A549 (cell line): ENCODE data around the gene LCN12. TPM values are rescaled to one million over a fixed set of nuclear protein-coding genes. Genes with fewer than 3 reads are reported as not detected.

ENCODE experiments used
- ATAC-seq, 2 experiments: fragments of 200-7000 bp in 1 of 2; fragments of >200 bp in 1 of 2; cut with Nextera tagmentation in 1 of 2; cut with Tn5 transposase in 1 of 2; 3 replicates each; pipeline versions ENCODE4 v1.8.0 to v1.9.1; 2018 to 2020; ENCODE audit warnings: mild to moderate bottlenecking in 1 of 2, moderate library complexity in 1 of 2
- CTCF ChIA-PET: fragments of 300-600 bp; sonication (Branson Sonifier 250); formaldehyde crosslinking; extraction: SDS; loops from one replicate; lab custom pipeline; 2021; ENCODE audit warnings: antibody characterized with exemption, inconsistent platforms; lab: Yijun Ruan, JAX
- POLR2A ChIA-PET: fragments of 350-600 bp; formaldehyde crosslinking; extraction: SDS; loops from one replicate; lab custom pipeline; 2021; ENCODE audit warnings: antibody characterized with exemption, inconsistent platforms; lab: Yijun Ruan, JAX
- DNase-seq, 2 experiments: peaks; one replicate each; pipeline versions ENCODE4 v3.0.0 to v3.0.0-alpha.2; 2011 to 2016; ENCODE audit warnings: low read depth in 1 of 2, low spot score in 1 of 2
- FAIRE-seq: peaks from 2 replicates; lab custom pipeline; 2011; peaks lifted over from hg19 to GRCh38; lab: Jason Lieb, UNC
- H3K27ac ChIP-seq, 2 experiments: fragments of >200 bp; sonication (Bioruptor Twin); formaldehyde crosslinking; 3 replicates each; pipeline ENCODE4 v1.5.1; 2016 to 2017
- H3K4me1 ChIP-seq: fragments of >200 bp; sonication (Bioruptor Twin); formaldehyde crosslinking; 3 replicates; pipeline ENCODE4 v1.6.1; 2016
- H3K4me2 ChIP-seq: fragments of >200 bp; sonication (Bioruptor Twin); formaldehyde crosslinking; 3 replicates; pipeline ENCODE4 v1.6.1; 2016
- H3K4me3 ChIP-seq: fragments of >200 bp; sonication (Bioruptor Twin); formaldehyde crosslinking; 3 replicates; pipeline ENCODE4 v1.5.1; 2016
- H3K9me3 ChIP-seq: fragments of >200 bp; sonication (Bioruptor Twin); formaldehyde crosslinking; 3 replicates; pipeline ENCODE4 v1.6.1; 2016
- ATOH8 ChIP-seq: fragments of 250-450 bp; sonication (Bioruptor Pico); IDR thresholded peaks from 2 replicates; pipeline ENCODE4 v1.5.0; 2020; ENCODE audit warnings: low read depth, mild to moderate bottlenecking, moderate library complexity
- CBX2 ChIP-seq: fragments of 200-600 bp; sonication (generic); IDR thresholded peaks from 2 replicates; pipeline ENCODE4 v1.6.1; 2016; ENCODE audit warnings: low read depth, mild to moderate bottlenecking, borderline replicate concordance
- CBX8 ChIP-seq: fragments of 200-600 bp; sonication (generic); IDR thresholded peaks from 2 replicates; pipeline ENCODE4 v1.6.1; 2016
- CEBPB ChIP-seq, 2 experiments: fragments of >200 bp in 1 of 2; sonication (Bioruptor Twin) in 1 of 2; formaldehyde crosslinking in 1 of 2; IDR thresholded peaks; 2 replicates each; pipeline ENCODE4 v1.6.1; 2012 to 2016
- ELK1 ChIP-seq: fragments of 150-350 bp; IDR thresholded peaks from 2 replicates; pipeline ENCODE4 v1.6.1; 2014; ENCODE audit warnings: low read depth, mild to moderate bottlenecking, low read length
- EP300 ChIP-seq, 2 experiments: fragments of >200 bp; sonication (Bioruptor Twin); formaldehyde crosslinking; IDR thresholded peaks; 2 replicates in 1 of 2; 3 replicates in 1 of 2; pipeline ENCODE4 v1.6.1; 2016 to 2017
- FOXS1 ChIP-seq: fragments of 250-450 bp; sonication (Bioruptor Pico); IDR thresholded peaks from 2 replicates; pipeline ENCODE4 v1.5.0; 2020; ENCODE audit warnings: mild to moderate bottlenecking, moderate library complexity
- HEYL ChIP-seq: fragments of 250-450 bp; sonication (Bioruptor Pico); IDR thresholded peaks from 2 replicates; pipeline ENCODE4 v1.8.0; 2021; ENCODE audit warnings: mild to moderate bottlenecking, moderate library complexity
- HMGXB4 ChIP-seq: fragments of 250-450 bp; sonication (Bioruptor Pico); IDR thresholded peaks from 2 replicates; pipeline ENCODE4 v1.5.0; 2021; ENCODE audit warnings: mild to moderate bottlenecking, moderate library complexity, borderline replicate concordance
- HOXB13 ChIP-seq: fragments of 250-450 bp; sonication (Bioruptor Pico); IDR thresholded peaks from 2 replicates; pipeline ENCODE4 v1.5.0; 2020; ENCODE audit warnings: low read depth, mild to moderate bottlenecking, moderate library complexity
- HOXB5 ChIP-seq: fragments of 250-450 bp; sonication (Bioruptor Pico); IDR thresholded peaks from 2 replicates; pipeline ENCODE4 v1.5.0; 2020; ENCODE audit warnings: mild to moderate bottlenecking, moderate library complexity
- JUNB ChIP-seq: fragments of >200 bp; sonication (Bioruptor Twin); formaldehyde crosslinking; IDR thresholded peaks from 2 replicates; pipeline ENCODE4 v1.6.1; 2016
- KDM1A ChIP-seq: fragments of 200-600 bp; sonication (generic); IDR thresholded peaks from 2 replicates; pipeline ENCODE4 v1.6.1; 2016; ENCODE audit warnings: low read depth, mild to moderate bottlenecking
- KDM5A ChIP-seq: fragments of 200-600 bp; sonication (generic); IDR thresholded peaks from 2 replicates; pipeline ENCODE4 v1.6.1; 2016; ENCODE audit warnings: antibody characterized with exemption, mild to moderate bottlenecking
- MAFK ChIP-seq: fragments of 450-650 bp; IDR thresholded peaks from 2 replicates; pipeline ENCODE4 v1.6.1; 2014; ENCODE audit not compliant: partially characterized antibody
- MAX ChIP-seq: IDR thresholded peaks from 2 replicates; pipeline ENCODE4 v1.6.1; 2012
- MAZ ChIP-seq: fragments of 150-350 bp; IDR thresholded peaks from 2 replicates; pipeline ENCODE4 v1.6.1; 2014; ENCODE audit warnings: antibody characterized with exemption, low read depth, low read length, borderline replicate concordance
- NPAS2 ChIP-seq: fragments of 250-450 bp; sonication (Bioruptor Pico); IDR thresholded peaks from 2 replicates; pipeline ENCODE4 v1.8.0; 2022; ENCODE audit warnings: mild to moderate bottlenecking, moderate library complexity, borderline replicate concordance
- PBX3 ChIP-seq: IDR thresholded peaks from 2 replicates; pipeline ENCODE4 v1.6.1; 2012
- RCOR1 ChIP-seq: fragments of 150-350 bp; IDR thresholded peaks from 2 replicates; pipeline ENCODE4 v1.6.1; 2014; ENCODE audit warnings: antibody characterized with exemption, low read length, low read depth
- RNF2 ChIP-seq: fragments of 200-600 bp; sonication (generic); IDR thresholded peaks from 2 replicates; pipeline ENCODE4 v1.6.1; 2016; ENCODE audit warnings: low read depth, mild to moderate bottlenecking, antibody characterized with exemption, moderate library complexity, borderline replicate concordance
- USF2 ChIP-seq: fragments of 450-650 bp; IDR thresholded peaks from 2 replicates; pipeline ENCODE4 v1.6.1; 2014; ENCODE audit warnings: antibody characterized with exemption
- ZSCAN20 ChIP-seq: fragments of 250-450 bp; sonication (Bioruptor Pico); IDR thresholded peaks from 2 replicates; pipeline ENCODE4 v1.8.0; 2022; ENCODE audit warnings: mild to moderate bottlenecking, moderate library complexity
- WGBS: methylation state at CpG from one replicate; pipeline ENCODE4 v1.1.6; 2017; ENCODE audit errors: missing lambda C conversion rate; 5-methylcytosine and 5-hydroxymethylcytosine counted together
- polyA plus RNA-seq, 4 experiments: library from polyadenylated mRNA; depleted of rRNA in 3 of 4; stranded (reverse); fragments of >200 nt; fragmentation: RNase III in 1 of 4; extraction: RNeasy Plus Mini Kit Qiagen cat#74134 plus additional on column Dnase treatment in 1 of 4; gene quantifications; 2 replicates in 3 of 4; 3 replicates in 1 of 4; pipeline ENCODE4 v1.2.3, GENCODE V29; 2011 to 2017

Gene LCN12
- polyA plus RNA-seq, 2 of the 4 experiments (the other 2 are of a cell fraction) = 0.74 to 3.0 TPM

GRCh38 chr9:136992819-136993369, 40.8 kb downstream of the LCN12 start:
- no peak for FAIRE-seq
- H3K27ac ChIP-seq = peak overlapping the region; percentile 91 to 97
- peaks cover 49% of the 10 kb centered on the region for H3K4me1 ChIP-seq

GRCh38 chr9:136994180-136994887, 42.3 kb downstream of the LCN12 start:
- CTCF ChIA-PET = interaction anchor here (0.6 to 6.6 kb wide), 7 partner anchors 8 to 268 kb away, joined by 3 to 34 read pairs (median 4); partner anchors contain the start of gene ABCA2
- POLR2A ChIA-PET = no interaction called here
- ATAC-seq = no peak
- no peak for TF ChIP-seq KDM5A
- no peak for TF ChIP-seq MAZ
- no peak for TF ChIP-seq CEBPB (IDR thresholded peaks at IDR 0.05)
- TF ChIP-seq USF2 = no peak
- TF ChIP-seq HOXB13 (CRISPR knock-in tag) = no peak
- no peak for TF ChIP-seq RCOR1
- no peak for TF ChIP-seq ELK1
- no peak for TF ChIP-seq CBX8
- no peak for TF ChIP-seq RNF2
- TF ChIP-seq HMGXB4 (CRISPR knock-in tag) = no peak
- TF ChIP-seq HOXB5 = no peak
- TF ChIP-seq FOXS1 = no peak
- TF ChIP-seq KDM1A = no peak
- TF ChIP-seq MAFK = no peak
- TF ChIP-seq CBX2 = no peak

More at GRCh38 chr9:136992819-136993369, 40.8 kb downstream of the LCN12 start:
- WGBS = 25% methylated on average over 12 of the region's 18 CpGs
- ChIA-PET POLR2A (interaction anchor here (1.4 to 1.9 kb wide), 4 partner anchors 14 to 90 kb away, joined by 3 to 20 read pairs (median 12); no protein-coding TSS in a partner anchor), CTCF (interaction anchor here (0.7 to 6.6 kb wide), 15 partner anchors 10 to 244 kb away, joined by 3 to 34 read pairs (median 4); partner anchors contain the start of genes ABCA2 and NPDC1)
- ATAC-seq = no peak
- H3K4me2 ChIP-seq = peak overlapping the region; percentile 95
- no peak for DNase-seq
- no peak for TF ChIP-seq ATOH8
- no peak for TF ChIP-seq ZSCAN20
- no peak for TF ChIP-seq HMGXB4 (CRISPR knock-in tag)
- no peak for TF ChIP-seq KDM5A
- no peak for TF ChIP-seq NPAS2 (CRISPR knock-in tag)
- TF ChIP-seq CBX8 = no peak
- no peak for TF ChIP-seq JUNB
- TF ChIP-seq FOXS1 = no peak
- no peak for TF ChIP-seq EP300 (IDR thresholded peaks at IDR 0.05)
- no peak for TF ChIP-seq HEYL (CRISPR knock-in tag)
- TF ChIP-seq MAX = no peak
- no peak for TF ChIP-seq PBX3
- H3K9me3 ChIP-seq = peaks cover 3% of the 10 kb centered on the region; the same call in 1 of the 3 replicates
- H3K4me3 ChIP-seq = peak overlapping the region; percentile 89

More at GRCh38 chr9:136994180-136994887, 42.3 kb downstream of the LCN12 start:
- 92% methylated on average over 47 of the region's 54 CpGs for WGBS
- H3K4me3 ChIP-seq = no peak overlapping the region
- H3K27ac ChIP-seq = no peak overlapping the region
- FAIRE-seq (no peak), DNase-seq (no peak)
- H3K4me1 ChIP-seq = peaks cover 58% of the 10 kb centered on the region
- H3K4me2 ChIP-seq = peak overlapping the region; percentile 95; the same call in 1 of the 3 replicates
- peaks cover 3% of the 10 kb centered on the region; the same call in 1 of the 3 replicates for H3K9me3 ChIP-seq
